ENCODE results near the gene C16orf87.

GRCh38 chr16:46814790-46815189, 16.2 kb downstream of the C16orf87 start:
- TF ChIP-seq CTCF (IDR thresholded peaks at IDR 0.05) (no peak), POLR2A (IDR thresholded peaks at IDR 0.05) (no peak)
